Brain microvascular endothelial cell (primary cell): ENCODE measurements around the gene MSI2.

Experiments used
- DNase-seq: peaks from one replicate; pipeline ENCODE4 v3.0.0-alpha.2; 2020
- H3K27ac ChIP-seq: fragments of 250-450 bp; sonication (Bioruptor Pico); 2 replicates; pipeline ENCODE4 v1.5.1; 2020; ENCODE audit warnings: mild to moderate bottlenecking, moderate library complexity
- H3K27me3 ChIP-seq: fragments of 250-450 bp; sonication (Bioruptor Pico); replicated peaks from 2 replicates; pipeline ENCODE4 v1.5.1; 2020; ENCODE audit warnings: mild to moderate bottlenecking
- H3K36me3 ChIP-seq: fragments of 250-450 bp; sonication (Bioruptor Pico); replicated peaks from 2 replicates; pipeline ENCODE4 v1.5.1; 2020; ENCODE audit warnings: mild to moderate bottlenecking
- H3K4me3 ChIP-seq: 2 replicates; pipeline ENCODE4 v1.5.1; 2011; ENCODE audit warnings: low read depth, mild to moderate bottlenecking, control low read depth, low read length, moderate library complexity
- in situ Hi-C: cut with HindIII; loops from 2 replicates; pipeline ENCODE4 v1.10.0; 2017; ENCODE audit warnings: low sequenced_read_pairs, low pct_ligation_motif_present
- TF ChIP-seq, protein P1 (sequence below): IDR thresholded peaks from 2 replicates; pipeline ENCODE4 v1.5.1; 2011; ENCODE audit warnings: low read depth, mild to moderate bottlenecking, moderate library complexity, low read length, control low read depth, inconsistent platforms; ENCODE audit errors: missing control alignments

Gene MSI2

DNA sequence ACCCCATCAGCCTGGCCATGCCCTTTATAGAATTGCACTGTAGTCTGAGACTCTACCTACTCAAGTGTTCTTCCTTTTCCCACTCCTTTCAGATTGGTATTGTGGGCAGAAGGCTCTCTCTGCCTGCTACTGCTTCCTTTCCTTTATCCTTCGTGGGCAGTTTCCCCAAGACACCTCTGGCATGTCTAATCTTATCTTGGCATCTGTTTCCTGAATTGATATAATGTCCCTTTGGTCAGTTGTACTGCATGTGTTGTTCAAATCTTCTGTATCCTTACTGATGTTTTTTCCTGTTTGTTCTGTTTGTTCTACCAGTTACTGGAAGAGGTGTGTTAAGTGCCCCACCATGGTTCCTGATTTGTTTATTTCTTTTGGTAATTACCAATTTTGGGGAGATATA is 29.5 kb upstream of the MSI2 start:
- TF ChIP-seq, protein P1, sequence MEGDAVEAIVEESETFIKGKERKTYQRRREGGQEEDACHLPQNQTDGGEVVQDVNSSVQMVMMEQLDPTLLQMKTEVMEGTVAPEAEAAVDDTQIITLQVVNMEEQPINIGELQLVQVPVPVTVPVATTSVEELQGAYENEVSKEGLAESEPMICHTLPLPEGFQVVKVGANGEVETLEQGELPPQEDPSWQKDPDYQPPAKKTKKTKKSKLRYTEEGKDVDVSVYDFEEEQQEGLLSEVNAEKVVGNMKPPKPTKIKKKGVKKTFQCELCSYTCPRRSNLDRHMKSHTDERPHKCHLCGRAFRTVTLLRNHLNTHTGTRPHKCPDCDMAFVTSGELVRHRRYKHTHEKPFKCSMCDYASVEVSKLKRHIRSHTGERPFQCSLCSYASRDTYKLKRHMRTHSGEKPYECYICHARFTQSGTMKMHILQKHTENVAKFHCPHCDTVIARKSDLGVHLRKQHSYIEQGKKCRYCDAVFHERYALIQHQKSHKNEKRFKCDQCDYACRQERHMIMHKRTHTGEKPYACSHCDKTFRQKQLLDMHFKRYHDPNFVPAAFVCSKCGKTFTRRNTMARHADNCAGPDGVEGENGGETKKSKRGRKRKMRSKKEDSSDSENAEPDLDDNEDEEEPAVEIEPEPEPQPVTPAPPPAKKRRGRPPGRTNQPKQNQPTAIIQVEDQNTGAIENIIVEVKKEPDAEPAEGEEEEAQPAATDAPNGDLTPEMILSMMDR = no peak
- H3K27me3 ChIP-seq = no peaks in the 10 kb centered on the region
- no peak overlapping the region for H3K27ac ChIP-seq
- in situ Hi-C loops = no loop called here
- no peak overlapping the region for H3K4me3 ChIP-seq
- H3K36me3 ChIP-seq = no peaks in the 10 kb centered on the region
- DNase-seq = no peak

- Histone ChIP-seq H3K4me3 (no peak overlapping the region), H3K27me3 (no peaks in the 10 kb centered on the region), H3K36me3 (no peaks in the 10 kb centered on the region), H3K27ac (no peak overlapping the region)
- DNase-seq = no peak
- in situ Hi-C loops = no loop called here
- TF ChIP-seq, protein P1 = no peak
These were observed 27.4 kb upstream of the MSI2 start for GRCh38 chr17:57228911-57229310.

GRCh38 chr17:57234061-57234738 is 22.1 kb upstream of the MSI2 start:
- TF ChIP-seq, protein P1 = no peak
- Histone ChIP-seq H3K36me3 (no peaks in the 10 kb centered on the region), H3K27ac (no peak overlapping the region), H3K4me3 (no peak overlapping the region), H3K27me3 (no peaks in the 10 kb centered on the region)
- DNase-seq = no peak
- in situ Hi-C loops = no loop called here

DNA sequence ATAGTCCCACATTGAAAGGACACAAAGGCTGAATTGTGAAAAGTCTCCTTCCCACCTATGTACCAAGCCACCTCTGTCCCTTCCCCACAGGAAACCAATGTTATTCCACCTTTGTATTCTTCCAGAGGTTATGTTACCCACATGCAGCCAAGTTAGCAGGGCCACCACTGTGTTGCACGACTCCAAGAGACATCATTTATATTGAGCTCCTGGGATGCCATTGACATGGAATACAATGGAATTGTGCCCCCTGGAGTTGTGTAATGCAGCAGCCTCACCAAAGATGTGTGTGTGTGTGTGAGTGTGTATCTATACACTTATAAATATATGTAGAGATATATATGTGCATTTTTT is 21.6 kb upstream of the MSI2 start:
- TF ChIP-seq, protein P1 = no peak
- Histone ChIP-seq H3K27me3 (no peaks in the 10 kb centered on the region), H3K4me3 (no peak overlapping the region), H3K36me3 (no peaks in the 10 kb centered on the region), H3K27ac (no peak overlapping the region)
- in situ Hi-C loops = no loop called here
- DNase-seq = no peak

GRCh38 chr17:57235124-57235523 is 21.2 kb upstream of the MSI2 start:
- Histone ChIP-seq H3K36me3 (no peaks in the 10 kb centered on the region), H3K4me3 (no peak overlapping the region), H3K27me3 (no peaks in the 10 kb centered on the region), H3K27ac (no peak overlapping the region)
- TF ChIP-seq, protein P1 = no peak
- in situ Hi-C loops = no loop called here
- no peak for DNase-seq

GRCh38 chr17:57236686-57237299 is 19.5 kb upstream of the MSI2 start:
- no peak for DNase-seq
- no peak overlapping the region for H3K4me3 ChIP-seq
- no peak overlapping the region for H3K27ac ChIP-seq
- in situ Hi-C loops = no loop called here
- TF ChIP-seq, protein P1 = no peak
- no peaks in the 10 kb centered on the region for H3K36me3 ChIP-seq
- H3K27me3 ChIP-seq = no peaks in the 10 kb centered on the region
